ENCODE measurements around the gene COPZ2.

Gene COPZ2

GRCh38 chr17:48047741-48048383, 10.3 kb upstream of the COPZ2 start, which contains the start of gene NFE2L1:
Gene NFE2L1 (plus strand): TSS chr17:48048359. CDS start chr17:48051119, 2,760 bp downstream.
- DNase-seq (ENCODE audit: low read depth): peak; percentile 100
- TF ChIP-seq CTCF (IDR thresholded peaks at IDR 0.05; ENCODE audit: low read depth, low read length) (no peak), MAX (IDR thresholded peaks at IDR 0.05; ENCODE audit: low read depth, low read length) (peak; percentile 93), POLR2A (IDR thresholded peaks at IDR 0.05; ENCODE audit: extremely low read depth, insufficient read length) (peak; percentile 93), MYC (IDR thresholded peaks at IDR 0.05; ENCODE audit: low read depth, low read length) (peak; percentile 98)

DNA sequence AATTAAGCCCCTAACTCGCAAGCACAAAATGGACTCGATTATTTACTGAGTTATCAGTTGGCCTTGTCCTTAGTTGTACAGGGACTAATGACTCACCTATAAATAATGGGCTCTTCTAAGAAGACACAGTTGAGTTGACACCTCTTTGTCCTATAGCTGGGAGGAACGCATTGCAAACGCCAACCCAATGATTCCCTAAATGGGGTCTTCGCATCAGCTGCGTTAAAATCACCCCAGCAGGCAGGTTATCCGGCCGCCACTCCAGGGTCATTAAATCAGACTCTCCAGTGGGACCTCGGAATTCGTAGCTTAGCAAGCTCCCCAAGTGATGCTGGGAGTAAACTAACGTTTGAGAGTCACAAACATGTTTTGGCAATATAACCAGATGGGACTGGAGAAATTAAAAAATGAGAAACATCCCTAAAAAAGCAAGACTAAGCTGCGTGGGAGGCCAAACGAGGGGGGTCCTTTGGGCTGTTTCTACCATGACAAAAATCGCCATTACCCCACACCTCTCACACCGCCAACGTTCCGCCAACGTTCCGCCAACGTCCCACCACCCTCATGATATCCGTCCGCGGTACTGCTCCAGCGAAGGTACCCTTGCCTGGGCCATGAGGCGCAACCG, 9.6 kb upstream of the COPZ2 start:
- peak; percentile 34 for DNase-seq (ENCODE audit: low read depth)
- H3K4me3 ChIP-seq (ENCODE audit: low read depth, low read length): peak overlapping the region; percentile 92
- TF ChIP-seq MAX (IDR thresholded peaks at IDR 0.05; ENCODE audit: low read depth, low read length) (no peak), CTCF (IDR thresholded peaks at IDR 0.05; ENCODE audit: low read depth, low read length) (no peak), POLR2A (IDR thresholded peaks at IDR 0.05; ENCODE audit: extremely low read depth, insufficient read length) (no peak), MYC (IDR thresholded peaks at IDR 0.05; ENCODE audit: low read depth, low read length) (no peak)

More at GRCh38 chr17:48047741-48048383, 10.3 kb upstream of the COPZ2 start, which contains the start of gene NFE2L1:
- peak within 1 kb of the TSS; percentile 94 for H3K4me3 ChIP-seq (ENCODE audit: low read depth, low read length)

- H3K4me3 ChIP-seq (ENCODE audit: low read depth, low read length): peak overlapping the region; percentile 92
- TF ChIP-seq MAX (IDR thresholded peaks at IDR 0.05; ENCODE audit: low read depth, low read length): no peak
- no peak for TF ChIP-seq POLR2A (IDR thresholded peaks at IDR 0.05; ENCODE audit: extremely low read depth, insufficient read length)
- TF ChIP-seq MYC (IDR thresholded peaks at IDR 0.05; ENCODE audit: low read depth, low read length): no peak
- TF ChIP-seq CTCF (IDR thresholded peaks at IDR 0.05; ENCODE audit: low read depth, low read length): no peak
- no peak for DNase-seq (ENCODE audit: low read depth)
Measured at GRCh38 chr17:48046296-48046695, 8.7 kb upstream of the COPZ2 start.

DNA sequence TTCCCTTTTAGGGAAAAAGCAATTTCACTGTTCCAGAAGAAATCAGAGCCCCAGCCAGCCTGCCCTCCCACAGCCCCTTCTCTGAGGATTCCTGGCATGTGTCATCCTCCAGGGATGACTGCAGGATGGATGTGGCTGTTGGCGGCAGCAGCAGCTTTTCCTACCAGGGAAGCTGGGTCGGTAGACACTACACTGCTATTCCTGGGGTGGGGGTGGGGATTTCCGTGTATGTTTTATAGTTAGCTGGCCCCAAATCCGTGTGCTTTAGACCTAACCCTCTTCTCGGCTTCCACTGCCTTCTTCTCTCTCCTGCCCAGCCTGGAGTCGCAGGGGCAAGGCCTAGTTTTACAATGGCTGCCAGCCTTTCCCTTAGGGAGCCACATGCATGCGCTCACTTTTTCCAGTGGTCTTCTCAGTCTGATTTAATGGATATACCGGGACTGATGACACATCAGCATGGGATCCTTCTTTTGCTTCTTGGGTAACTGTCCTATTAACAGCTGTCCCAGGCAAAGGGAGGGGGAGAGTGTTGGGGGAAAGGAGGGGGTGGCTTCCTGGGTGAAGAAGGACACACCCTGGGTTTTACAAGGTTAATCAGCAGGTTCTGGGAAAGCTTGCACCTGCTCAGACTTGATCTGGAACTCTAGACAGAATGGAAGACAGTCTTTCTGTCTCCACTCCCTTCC, 7.9 kb upstream of the COPZ2 start:
- H3K4me3 ChIP-seq (ENCODE audit: low read depth, low read length): peak overlapping the region; percentile 92
- DNase-seq (ENCODE audit: low read depth): peak; percentile 28
- TF ChIP-seq MAX (IDR thresholded peaks at IDR 0.05; ENCODE audit: low read depth, low read length): no peak
- no peak for TF ChIP-seq CTCF (IDR thresholded peaks at IDR 0.05; ENCODE audit: low read depth, low read length)
- TF ChIP-seq POLR2A (IDR thresholded peaks at IDR 0.05; ENCODE audit: extremely low read depth, insufficient read length): no peak
- TF ChIP-seq MYC (IDR thresholded peaks at IDR 0.05; ENCODE audit: low read depth, low read length): no peak

GRCh38 chr17:48044851-48045250, 7.3 kb upstream of the COPZ2 start:
- no peak overlapping the region for H3K4me3 ChIP-seq (ENCODE audit: low read depth, low read length)
- TF ChIP-seq CTCF (IDR thresholded peaks at IDR 0.05; ENCODE audit: low read depth, low read length) (no peak), MAX (IDR thresholded peaks at IDR 0.05; ENCODE audit: low read depth, low read length) (no peak), POLR2A (IDR thresholded peaks at IDR 0.05; ENCODE audit: extremely low read depth, insufficient read length) (no peak), MYC (IDR thresholded peaks at IDR 0.05; ENCODE audit: low read depth, low read length) (no peak)
- no peak for DNase-seq (ENCODE audit: low read depth)
